Measurements from ENCODE around the gene DOCK10. TPM values are rescaled to one million over a fixed set of nuclear protein-coding genes. Genes with fewer than 3 reads are reported as not detected.
"Not testable (repeated sequence)": the region's sequence is repeated elsewhere in the genome, so short reads cannot be mapped to it uniquely, and the experiment has no call there.

The DOCK10 gene
- polyA plus RNA-seq (ENCODE audit: insufficient read length), result 10.3 TPM
- long read RNA-seq, donor 1, result 0 reads
- long read RNA-seq, donor 2, result 0 reads
- long read RNA-seq, donor 3, result 0 reads
- long read RNA-seq, donor 4, result 0 reads
- long read RNA-seq, donor 5, partial matches to known transcripts, result 0 of 1 reads
- long read RNA-seq, donor 5, other reads (novel, unspliced or antisense), result 0 of 1 reads
- long read RNA-seq, donor 6, result 0 reads
- long read RNA-seq, donor 7, result 0 reads
- long read RNA-seq, donor 8, result 0 reads

GRCh38 chr2:225041851-225042799 lies at the start of gene DOCK10:
Gene DOCK10 (minus strand): TSS chr2:225042468. CDS start chr2:225042374, 94 bp downstream.
- DNase-seq, result peak; percentile 30

- DNase-seq, result no peak
These were observed 49.1 kb upstream of the DOCK10 start for GRCh38 chr2:225091336-225091735.

- DNase-seq, result no peak
These were observed 48.5 kb upstream of the DOCK10 start for GRCh38 chr2:225090746-225091145.

- no peak for DNase-seq
These were observed 44.6 kb upstream of the DOCK10 start for GRCh38 chr2:225086915-225087314.

GRCh38 chr2:225086439-225086838 lies 44.2 kb upstream of the DOCK10 start:
- no peak for DNase-seq

GRCh38 chr2:225083276-225083675 lies 41.0 kb upstream of the DOCK10 start:
- no peak for DNase-seq

- no peak for DNase-seq
These were observed 33.9 kb upstream of the DOCK10 start for GRCh38 chr2:225076125-225076524.

- DNase-seq, result no peak
These were observed 32.8 kb upstream of the DOCK10 start for GRCh38 chr2:225074919-225075681.

- DNase-seq, result no peak
These were observed 32.1 kb upstream of the DOCK10 start for GRCh38 chr2:225074366-225074765.

- no peak for DNase-seq
These were observed 30.9 kb upstream of the DOCK10 start for GRCh38 chr2:225073198-225073597.

- no peak for DNase-seq
These were observed 30.2 kb upstream of the DOCK10 start for GRCh38 chr2:225072444-225072843.

- DNase-seq, result no peak
These were observed 28.5 kb upstream of the DOCK10 start for GRCh38 chr2:225070811-225071210.

- no peak for DNase-seq
These were observed 27.7 kb upstream of the DOCK10 start for GRCh38 chr2:225069966-225070365.

- DNase-seq, result no peak
These were observed 27.2 kb upstream of the DOCK10 start for GRCh38 chr2:225069477-225069876.

- no peak for DNase-seq
These were observed 23.6 kb upstream of the DOCK10 start for GRCh38 chr2:225065882-225066281.

GRCh38 chr2:225064928-225065327 lies 22.7 kb upstream of the DOCK10 start:
- DNase-seq, result no peak

GRCh38 chr2:225064362-225064761 lies 22.1 kb upstream of the DOCK10 start:
- DNase-seq, result no peak

GRCh38 chr2:225056330-225057073 lies 14.2 kb upstream of the DOCK10 start:
- no peak for DNase-seq

- no peak for DNase-seq
These were observed 13.4 kb upstream of the DOCK10 start for GRCh38 chr2:225055714-225056113.

GRCh38 chr2:225052703-225053102 lies 10.4 kb upstream of the DOCK10 start:
- DNase-seq, result no peak

- not testable (repeated sequence) for DNase-seq
These were observed 5.2 kb upstream of the DOCK10 start for GRCh38 chr2:225047502-225047901.

- DNase-seq, result no peak
These were observed 516 bp upstream of the DOCK10 start for GRCh38 chr2:225042800-225043167.

Data from left kidney (tissue), 8 donors.